HEK293 (cell line): ENCODE data around the gene ADAMTS8.

Experiments used
- CTCF ChIA-PET: fragments of 350-600 bp; formaldehyde crosslinking; extraction: SDS; loops from one replicate; lab custom pipeline; 2021; ENCODE audit warnings: antibody characterized with exemption; lab: Yijun Ruan, JAX
- POLR2A ChIA-PET: fragments of 300-600 bp; formaldehyde crosslinking; extraction: SDS; loops from one replicate; lab custom pipeline; 2020; ENCODE audit warnings: antibody characterized with exemption, inconsistent platforms; lab: Yijun Ruan, JAX
- H3K27ac ChIP-seq: fragments of 200-500 bp; sonication (Bioruptor generic); 2 replicates; pipeline ENCODE4 v1.5.1; 2014; ENCODE audit warnings: low read depth, low read length, control low read depth, inconsistent platforms; ENCODE audit errors: extremely low read depth
- H3K36me3 ChIP-seq, 2 experiments: fragments of 200-500 bp in 1 of 2; sonication (Bioruptor generic) in 1 of 2; 1 replicate in 1 of 2; 2 replicates in 1 of 2; pipeline ENCODE4 v1.5.1; 2014 to 2017; ENCODE audit warnings: inconsistent platforms in 2 of 2, low read length in 2 of 2; ENCODE audit not compliant: control insufficient read depth in 2 of 2, insufficient read depth in 1 of 2
- H3K4me1 ChIP-seq: fragments of 200-500 bp; sonication (Bioruptor generic); 2 replicates; pipeline ENCODE4 v1.5.1; 2014; ENCODE audit warnings: mild to moderate bottlenecking, low read length, inconsistent platforms; ENCODE audit not compliant: control insufficient read depth, insufficient read depth
- H3K4me3 ChIP-seq: 2 replicates; pipeline ENCODE4 v1.5.1; 2011; ENCODE audit warnings: low read depth, mild to moderate bottlenecking, control low read depth, low read length, moderate library complexity
- H3K9me3 ChIP-seq: fragments of 200-500 bp; sonication (Bioruptor generic); 2 replicates; pipeline ENCODE4 v1.5.1; 2014; ENCODE audit warnings: low read depth, low read length, inconsistent platforms; ENCODE audit not compliant: control insufficient read depth, insufficient read depth
- EGR2 ChIP-seq: fragments of 450-650 bp; formaldehyde crosslinking; IDR thresholded peaks from 2 replicates; pipeline ENCODE4 v1.5.1; 2016; ENCODE audit warnings: low read depth, missing biosample characterization, missing genetic modification characterization
- KLF16 ChIP-seq: fragments of 450-650 bp; formaldehyde crosslinking; IDR thresholded peaks from 2 replicates; pipeline ENCODE4 v1.5.1; 2017; ENCODE audit warnings: missing biosample characterization, missing genetic modification characterization
- RBAK ChIP-seq: fragments of 450-650 bp; formaldehyde crosslinking; IDR thresholded peaks from 2 replicates; pipeline ENCODE4 v1.5.1; 2016; ENCODE audit warnings: missing biosample characterization, missing genetic modification characterization
- REPIN1 ChIP-seq: fragments of 450-650 bp; formaldehyde crosslinking; IDR thresholded peaks from 2 replicates; pipeline ENCODE4 v1.5.1; 2017; ENCODE audit warnings: missing biosample characterization, missing genetic modification characterization, low read depth
- SP3 ChIP-seq: fragments of 450-650 bp; formaldehyde crosslinking; IDR thresholded peaks from 2 replicates; pipeline ENCODE4 v1.5.1; 2016; ENCODE audit warnings: missing biosample characterization, missing genetic modification characterization
- TRIM28 ChIP-seq: IDR thresholded peaks from 2 replicates; pipeline ENCODE4 v1.6.1; 2011; ENCODE audit warnings: low read length, control low read depth, borderline replicate concordance
- ZBTB21 ChIP-seq: fragments of 450-650 bp; formaldehyde crosslinking; IDR thresholded peaks from 2 replicates; pipeline ENCODE4 v1.5.1; 2017; ENCODE audit warnings: missing biosample characterization, missing genetic modification characterization
- ZNF140 ChIP-seq: fragments of 450-650 bp; formaldehyde crosslinking; IDR thresholded peaks from 2 replicates; pipeline ENCODE4 v1.5.1; 2016; ENCODE audit warnings: missing biosample characterization, missing genetic modification characterization
- ZNF16 ChIP-seq: fragments of 450-650 bp; formaldehyde crosslinking; IDR thresholded peaks from 2 replicates; pipeline ENCODE4 v1.5.1; 2016; ENCODE audit warnings: low read depth, missing biosample characterization, missing genetic modification characterization
- ZNF292 ChIP-seq: fragments of 450-650 bp; formaldehyde crosslinking; IDR thresholded peaks from 2 replicates; pipeline ENCODE4 v1.5.1; 2016; ENCODE audit warnings: low read depth, missing biosample characterization, missing genetic modification characterization, borderline replicate concordance
- ZNF335 ChIP-seq: fragments of 450-650 bp; formaldehyde crosslinking; conservative IDR thresholded peaks from 2 replicates; pipeline ENCODE4 v1.5.1; 2016; ENCODE audit warnings: missing biosample characterization, missing genetic modification characterization
- ZNF514 ChIP-seq: fragments of 450-650 bp; formaldehyde crosslinking; IDR thresholded peaks from 2 replicates; pipeline ENCODE4 v1.5.1; 2016; ENCODE audit warnings: missing biosample characterization, missing genetic modification characterization
- ZNF558 ChIP-seq: fragments of 450-650 bp; formaldehyde crosslinking; IDR thresholded peaks from 2 replicates; pipeline ENCODE4 v1.5.1; 2016; ENCODE audit warnings: missing biosample characterization, missing genetic modification characterization
- ZNF571 ChIP-seq: fragments of 450-650 bp; formaldehyde crosslinking; IDR thresholded peaks from 2 replicates; pipeline ENCODE4 v1.5.0; 2017; ENCODE audit warnings: missing biosample characterization, missing genetic modification characterization
- ZNF600 ChIP-seq: fragments of 450-650 bp; formaldehyde crosslinking; IDR thresholded peaks from 2 replicates; pipeline ENCODE4 v1.5.1; 2016; ENCODE audit warnings: missing biosample characterization, missing genetic modification characterization
- ZNF621 ChIP-seq: fragments of 450-650 bp; formaldehyde crosslinking; IDR thresholded peaks from 2 replicates; pipeline ENCODE4 v1.5.1; 2017; ENCODE audit warnings: missing biosample characterization, missing genetic modification characterization
- ZNF664 ChIP-seq: fragments of 450-650 bp; formaldehyde crosslinking; IDR thresholded peaks from 2 replicates; pipeline ENCODE4 v1.5.1; 2016; ENCODE audit warnings: missing biosample characterization, missing genetic modification characterization
- ZSCAN23 ChIP-seq: fragments of 450-650 bp; formaldehyde crosslinking; IDR thresholded peaks from 2 replicates; pipeline ENCODE4 v1.5.1; 2016; ENCODE audit warnings: missing biosample characterization, missing genetic modification characterization
- TF ChIP-seq, protein P1 (sequence below): fragments of 450-650 bp; formaldehyde crosslinking; IDR thresholded peaks from 2 replicates; pipeline ENCODE4 v1.5.1; 2016; ENCODE audit warnings: missing biosample characterization, missing genetic modification characterization, low read depth
- TF ChIP-seq, protein P2 (sequence below): fragments of 450-650 bp; formaldehyde crosslinking; IDR thresholded peaks from 2 replicates; pipeline ENCODE4 v1.5.1; 2016; ENCODE audit warnings: missing biosample characterization, missing genetic modification characterization
- TF ChIP-seq, protein P3 (sequence below): fragments of 450-650 bp; formaldehyde crosslinking; IDR thresholded peaks from 2 replicates; pipeline ENCODE4 v1.5.1; 2016; ENCODE audit warnings: missing biosample characterization, missing genetic modification characterization
- TF ChIP-seq, protein P4 (sequence below): fragments of 450-650 bp; formaldehyde crosslinking; IDR thresholded peaks from 2 replicates; pipeline ENCODE4 v1.5.1; 2016; ENCODE audit warnings: missing biosample characterization, missing genetic modification characterization
- TF ChIP-seq, protein P5 (sequence below): fragments of 450-650 bp; formaldehyde crosslinking; IDR thresholded peaks from 2 replicates; pipeline ENCODE4 v1.5.1; 2016; ENCODE audit warnings: missing biosample characterization, missing genetic modification characterization

ADAMTS8 gene

GRCh38 chr11:130389335-130389935 lies 39.0 kb downstream of the ADAMTS8 start (continued):
- TF ChIP-seq, protein P1, sequence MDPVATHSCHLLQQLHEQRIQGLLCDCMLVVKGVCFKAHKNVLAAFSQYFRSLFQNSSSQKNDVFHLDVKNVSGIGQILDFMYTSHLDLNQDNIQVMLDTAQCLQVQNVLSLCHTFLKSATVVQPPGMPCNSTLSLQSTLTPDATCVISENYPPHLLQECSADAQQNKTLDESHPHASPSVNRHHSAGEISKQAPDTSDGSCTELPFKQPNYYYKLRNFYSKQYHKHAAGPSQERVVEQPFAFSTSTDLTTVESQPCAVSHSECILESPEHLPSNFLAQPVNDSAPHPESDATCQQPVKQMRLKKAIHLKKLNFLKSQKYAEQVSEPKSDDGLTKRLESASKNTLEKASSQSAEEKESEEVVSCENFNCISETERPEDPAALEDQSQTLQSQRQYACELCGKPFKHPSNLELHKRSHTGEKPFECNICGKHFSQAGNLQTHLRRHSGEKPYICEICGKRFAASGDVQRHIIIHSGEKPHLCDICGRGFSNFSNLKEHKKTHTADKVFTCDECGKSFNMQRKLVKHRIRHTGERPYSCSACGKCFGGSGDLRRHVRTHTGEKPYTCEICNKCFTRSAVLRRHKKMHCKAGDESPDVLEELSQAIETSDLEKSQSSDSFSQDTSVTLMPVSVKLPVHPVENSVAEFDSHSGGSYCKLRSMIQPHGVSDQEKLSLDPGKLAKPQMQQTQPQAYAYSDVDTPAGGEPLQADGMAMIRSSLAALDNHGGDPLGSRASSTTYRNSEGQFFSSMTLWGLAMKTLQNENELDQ (tag by site-specific recombination): no peak
- TF ChIP-seq ZNF558 (tag by site-specific recombination) (no peak), ZNF16 (tag by site-specific recombination) (no peak), ZSCAN23 (tag by site-specific recombination) (no peak), KLF16 (tag by site-specific recombination) (no peak), ZNF335 (tag by site-specific recombination) (no peak), ZNF292 (tag by site-specific recombination) (no peak)
- TF ChIP-seq, protein P2, sequence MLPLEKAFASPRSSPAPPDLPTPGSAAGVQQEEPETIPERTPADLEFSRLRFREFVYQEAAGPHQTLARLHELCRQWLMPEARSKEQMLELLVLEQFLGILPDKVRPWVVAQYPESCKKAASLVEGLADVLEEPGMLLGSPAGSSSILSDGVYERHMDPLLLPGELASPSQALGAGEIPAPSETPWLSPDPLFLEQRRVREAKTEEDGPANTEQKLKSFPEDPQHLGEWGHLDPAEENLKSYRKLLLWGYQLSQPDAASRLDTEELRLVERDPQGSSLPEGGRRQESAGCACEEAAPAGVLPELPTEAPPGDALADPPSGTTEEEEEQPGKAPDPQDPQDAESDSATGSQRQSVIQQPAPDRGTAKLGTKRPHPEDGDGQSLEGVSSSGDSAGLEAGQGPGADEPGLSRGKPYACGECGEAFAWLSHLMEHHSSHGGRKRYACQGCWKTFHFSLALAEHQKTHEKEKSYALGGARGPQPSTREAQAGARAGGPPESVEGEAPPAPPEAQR (tag by site-specific recombination): no peak
- TF ChIP-seq, all 188 proteins: peak for 0

DNA sequence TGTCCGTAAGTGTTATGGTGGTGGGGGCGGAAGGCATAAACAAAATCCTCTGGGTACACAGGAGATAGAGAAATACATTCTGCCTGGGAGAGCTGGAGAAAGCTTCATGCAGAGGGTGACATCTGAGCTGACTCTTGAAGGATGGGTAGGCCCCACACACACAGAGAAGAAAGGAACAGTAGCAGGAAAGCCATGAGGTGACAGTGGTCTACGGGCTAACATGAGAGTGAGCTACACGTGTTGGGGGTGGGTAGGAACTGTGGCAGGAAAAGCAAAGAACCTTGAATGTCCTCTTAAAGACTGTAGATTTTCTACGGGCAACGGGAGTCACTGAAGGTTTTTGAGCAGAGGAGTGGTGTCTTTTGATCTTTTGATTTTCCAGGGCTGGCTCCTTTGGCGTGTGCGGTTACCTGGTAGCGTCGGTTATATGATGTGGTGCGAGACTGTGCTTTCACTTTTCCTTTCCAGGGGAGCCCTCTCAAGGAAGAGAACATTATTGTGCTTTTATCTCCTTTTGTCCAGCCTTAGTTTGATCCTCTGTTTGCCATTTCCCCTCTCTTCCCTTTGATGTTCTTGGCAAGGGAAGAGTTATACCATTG lies 39.7 kb downstream of the ADAMTS8 start:
- 0 out of 2 replicates have a peak, but pooled peaks cover 2% of the 10 kb centered on the region for H3K4me1 ChIP-seq
- ChIA-PET CTCF (interaction anchor here (1.1 to 2.7 kb wide), 4 partner anchors 38 to 176 kb away, joined by 3 to 20 read pairs (median 7); no protein-coding TSS in a partner anchor), POLR2A (no interaction called here)
- H3K27ac ChIP-seq: no peak overlapping the region
- no peak overlapping the region for H3K4me3 ChIP-seq
- TF ChIP-seq EGR2 (no peak), ZNF514 (no peak), ZNF140 (tag by site-specific recombination) (no peak)
- H3K36me3 ChIP-seq: no peaks in the 10 kb centered on the region
- H3K9me3 ChIP-seq: no peaks in the 10 kb centered on the region

- ChIA-PET CTCF (interaction anchor here (0.6 kb wide), 1 partner anchor 25 kb away, joined by 3 read pairs; no protein-coding TSS in a partner anchor), POLR2A (no interaction called here)
- 0 out of 2 replicates have a peak, but pooled peaks cover 3% of the 10 kb centered on the region for H3K4me1 ChIP-seq
- no peak overlapping the region for H3K4me3 ChIP-seq
- H3K36me3 ChIP-seq: no peaks in the 10 kb centered on the region
- no peak overlapping the region for H3K27ac ChIP-seq
- H3K9me3 ChIP-seq: no peaks in the 10 kb centered on the region
- TF ChIP-seq ZNF16 (tag by site-specific recombination): no peak
- TF ChIP-seq, protein P3, sequence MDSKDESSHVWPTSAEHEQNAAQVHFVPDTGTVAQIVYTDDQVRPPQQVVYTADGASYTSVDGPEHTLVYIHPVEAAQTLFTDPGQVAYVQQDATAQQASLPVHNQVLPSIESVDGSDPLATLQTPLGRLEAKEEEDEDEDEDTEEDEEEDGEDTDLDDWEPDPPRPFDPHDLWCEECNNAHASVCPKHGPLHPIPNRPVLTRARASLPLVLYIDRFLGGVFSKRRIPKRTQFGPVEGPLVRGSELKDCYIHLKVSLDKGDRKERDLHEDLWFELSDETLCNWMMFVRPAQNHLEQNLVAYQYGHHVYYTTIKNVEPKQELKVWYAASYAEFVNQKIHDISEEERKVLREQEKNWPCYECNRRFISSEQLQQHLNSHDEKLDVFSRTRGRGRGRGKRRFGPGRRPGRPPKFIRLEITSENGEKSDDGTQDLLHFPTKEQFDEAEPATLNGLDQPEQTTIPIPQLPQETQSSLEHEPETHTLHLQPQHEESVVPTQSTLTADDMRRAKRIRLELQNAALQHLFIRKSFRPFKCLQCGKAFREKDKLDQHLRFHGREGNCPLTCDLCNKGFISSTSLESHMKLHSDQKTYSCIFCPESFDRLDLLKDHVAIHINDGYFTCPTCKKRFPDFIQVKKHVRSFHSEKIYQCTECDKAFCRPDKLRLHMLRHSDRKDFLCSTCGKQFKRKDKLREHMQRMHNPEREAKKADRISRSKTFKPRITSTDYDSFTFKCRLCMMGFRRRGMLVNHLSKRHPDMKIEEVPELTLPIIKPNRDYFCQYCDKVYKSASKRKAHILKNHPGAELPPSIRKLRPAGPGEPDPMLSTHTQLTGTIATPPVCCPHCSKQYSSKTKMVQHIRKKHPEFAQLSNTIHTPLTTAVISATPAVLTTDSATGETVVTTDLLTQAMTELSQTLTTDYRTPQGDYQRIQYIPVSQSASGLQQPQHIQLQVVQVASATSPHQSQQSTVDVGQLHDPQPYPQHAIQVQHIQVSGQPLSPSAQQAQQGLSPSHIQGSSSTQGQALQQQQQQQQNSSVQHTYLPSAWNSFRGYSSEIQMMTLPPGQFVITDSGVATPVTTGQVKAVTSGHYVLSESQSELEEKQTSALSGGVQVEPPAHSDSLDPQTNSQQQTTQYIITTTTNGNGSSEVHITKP: no peak
- no peak for TF ChIP-seq ZNF571 (tag by site-specific recombination)
- no peak for TF ChIP-seq ZNF621 (tag by site-specific recombination)
- no peak for TF ChIP-seq ZNF600 (tag by site-specific recombination)
- TF ChIP-seq, protein P4, sequence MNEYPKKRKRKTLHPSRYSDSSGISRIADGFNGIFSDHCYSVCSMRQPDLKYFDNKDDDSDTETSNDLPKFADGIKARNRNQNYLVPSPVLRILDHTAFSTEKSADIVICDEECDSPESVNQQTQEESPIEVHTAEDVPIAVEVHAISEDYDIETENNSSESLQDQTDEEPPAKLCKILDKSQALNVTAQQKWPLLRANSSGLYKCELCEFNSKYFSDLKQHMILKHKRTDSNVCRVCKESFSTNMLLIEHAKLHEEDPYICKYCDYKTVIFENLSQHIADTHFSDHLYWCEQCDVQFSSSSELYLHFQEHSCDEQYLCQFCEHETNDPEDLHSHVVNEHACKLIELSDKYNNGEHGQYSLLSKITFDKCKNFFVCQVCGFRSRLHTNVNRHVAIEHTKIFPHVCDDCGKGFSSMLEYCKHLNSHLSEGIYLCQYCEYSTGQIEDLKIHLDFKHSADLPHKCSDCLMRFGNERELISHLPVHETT: no peak
- TF ChIP-seq, protein P5, sequence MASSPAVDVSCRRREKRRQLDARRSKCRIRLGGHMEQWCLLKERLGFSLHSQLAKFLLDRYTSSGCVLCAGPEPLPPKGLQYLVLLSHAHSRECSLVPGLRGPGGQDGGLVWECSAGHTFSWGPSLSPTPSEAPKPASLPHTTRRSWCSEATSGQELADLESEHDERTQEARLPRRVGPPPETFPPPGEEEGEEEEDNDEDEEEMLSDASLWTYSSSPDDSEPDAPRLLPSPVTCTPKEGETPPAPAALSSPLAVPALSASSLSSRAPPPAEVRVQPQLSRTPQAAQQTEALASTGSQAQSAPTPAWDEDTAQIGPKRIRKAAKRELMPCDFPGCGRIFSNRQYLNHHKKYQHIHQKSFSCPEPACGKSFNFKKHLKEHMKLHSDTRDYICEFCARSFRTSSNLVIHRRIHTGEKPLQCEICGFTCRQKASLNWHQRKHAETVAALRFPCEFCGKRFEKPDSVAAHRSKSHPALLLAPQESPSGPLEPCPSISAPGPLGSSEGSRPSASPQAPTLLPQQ (tag by site-specific recombination): no peak
- no peak for TF ChIP-seq ZBTB21 (tag by site-specific recombination)
- no peak for TF ChIP-seq RBAK
- TF ChIP-seq REPIN1 (tag by site-specific recombination): no peak
- no peak for TF ChIP-seq TRIM28
- TF ChIP-seq SP3 (tag by site-specific recombination): no peak
- TF ChIP-seq ZNF664 (tag by site-specific recombination): no peak
Observed at GRCh38 chr11:130386056-130386455, 42.4 kb downstream of the ADAMTS8 start.
